LNCAP (cell line): ENCODE data around the gene TNS3.

Source experiments
- CTCF ChIP-seq: fragments of 450-650 bp; IDR thresholded peaks from 2 replicates; pipeline ENCODE4 v1.5.1; 2017; ENCODE audit warnings: mild to moderate bottlenecking

Gene TNS3

GRCh38 chr7:47576031-47576865, 5.7 kb downstream of the TNS3 start:
- TF ChIP-seq CTCF: no peak

- TF ChIP-seq CTCF: no peak
These were observed 7.2 kb downstream of the TNS3 start for GRCh38 chr7:47574482-47575329.

- TF ChIP-seq CTCF: no peak
These were observed 8.0 kb downstream of the TNS3 start for GRCh38 chr7:47573758-47574481.

DNA sequence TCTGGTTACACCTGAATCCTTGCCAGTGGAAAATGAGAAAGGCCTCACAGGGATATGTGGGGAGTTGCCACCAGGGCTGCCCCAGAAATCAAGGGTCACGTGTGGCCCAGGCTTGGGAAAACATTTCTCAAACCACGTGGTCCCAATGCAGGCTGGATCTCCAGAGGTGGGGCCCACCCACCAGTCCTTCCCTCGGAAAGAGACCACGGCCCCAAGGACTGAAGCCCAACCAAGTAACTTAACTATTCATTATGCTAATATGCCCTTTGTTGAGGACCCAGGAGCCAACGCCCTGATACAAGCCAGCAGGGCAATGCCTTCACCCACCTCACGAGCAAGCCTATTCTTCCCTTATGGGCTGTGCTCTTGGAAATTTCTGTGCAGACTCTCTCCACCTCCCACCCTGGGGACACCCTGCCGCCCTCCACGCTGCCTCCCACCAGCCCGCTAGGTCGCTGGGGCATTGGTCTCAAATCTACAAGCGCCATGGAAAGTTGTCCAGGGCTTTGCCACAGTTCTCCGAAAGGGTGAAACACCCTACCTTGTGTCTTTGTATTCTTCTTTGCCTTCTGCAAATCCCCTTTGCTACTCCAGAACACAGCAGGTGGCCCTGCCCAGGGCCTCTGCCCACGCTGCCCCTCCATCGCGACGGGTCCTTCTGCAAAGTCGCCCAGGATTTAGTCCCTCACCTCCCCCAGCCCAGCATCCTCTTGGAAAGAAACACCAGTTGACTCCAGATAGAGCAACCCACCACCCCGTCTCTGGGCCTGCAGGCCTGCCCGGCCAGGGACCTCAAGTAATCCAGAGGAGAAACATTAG, 8.8 kb downstream of the TNS3 start:
- no peak for TF ChIP-seq CTCF

- TF ChIP-seq CTCF: no peak
These were observed 9.8 kb downstream of the TNS3 start for GRCh38 chr7:47572094-47572445.

DNA sequence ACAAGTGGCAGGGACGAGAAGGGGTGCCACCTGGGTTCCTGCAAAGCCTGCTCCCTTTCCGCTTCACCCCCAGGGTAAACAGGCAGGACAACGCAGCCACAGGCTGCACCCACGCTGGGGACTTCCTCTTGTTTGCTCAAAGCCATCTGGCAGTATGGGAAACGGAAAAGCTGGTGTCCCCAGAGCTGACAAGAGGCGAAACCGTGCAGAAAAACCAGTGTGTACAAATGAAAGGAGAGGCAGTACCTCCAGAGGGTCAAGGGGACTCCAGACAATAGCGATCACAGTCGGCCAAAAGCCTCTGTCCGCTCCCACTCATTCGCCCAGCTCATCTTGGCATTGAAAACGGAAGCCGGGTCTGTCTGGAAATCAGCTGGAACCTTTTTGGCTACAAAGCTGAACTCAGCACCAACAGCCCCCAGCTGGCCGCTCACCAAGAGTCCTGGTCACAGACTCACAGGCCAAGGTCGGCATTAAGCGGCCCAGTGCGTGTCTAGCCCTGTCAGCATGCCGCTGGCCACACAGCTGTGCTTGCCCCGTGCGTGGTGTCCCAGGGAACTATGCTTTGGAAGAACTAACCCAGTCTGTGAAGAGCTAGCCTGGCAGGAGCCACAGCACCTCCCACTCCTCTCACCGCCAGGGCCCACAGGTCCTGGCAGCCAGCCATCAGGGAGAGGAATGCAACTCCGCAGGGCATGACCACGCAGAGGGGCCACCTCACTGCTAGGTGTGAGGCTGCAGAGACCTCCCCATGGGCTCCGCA, 10.4 kb downstream of the TNS3 start:
- TF ChIP-seq CTCF: no peak
